CD14-positive monocyte (primary cell): ENCODE measurements around the gene COL25A1. TPM values are rescaled to one million over a fixed set of nuclear protein-coding genes. Genes with fewer than 3 reads are reported as not detected.

ENCODE experiments used
- DNase-seq, 3 donors: peaks; one replicate each; pipeline ENCODE4 v3.0.0-alpha.2; 2011 to 2022
- H2AFZ ChIP-seq: 2 replicates; pipeline ENCODE4 v1.6.0; 2012; ENCODE audit warnings: mild to moderate bottlenecking, low read depth, low read length, inconsistent platforms; ENCODE audit not compliant: insufficient read depth, poor library complexity, severe bottlenecking
- H3K27ac ChIP-seq, 2 donors: 1 replicate in 1 of 2; 2 replicates in 1 of 2; pipeline ENCODE4 v1.5.1; 2012 to 2013; ENCODE audit warnings: low read length in 2 of 2, control low read depth in 1 of 2, inconsistent platforms in 1 of 2, low read depth in 1 of 2, mild to moderate bottlenecking in 1 of 2
- H3K27me3 ChIP-seq, 2 donors: one replicate each; pipeline versions ENCODE4 v1.6.0 to v1.6.1; 2011 to 2013; ENCODE audit warnings: low read length in 2 of 2; ENCODE audit not compliant: control insufficient read depth in 2 of 2, insufficient read depth in 2 of 2
- H3K36me3 ChIP-seq, 2 donors: replicated peaks in 1 of 2; 1 replicate in 1 of 2; 2 replicates in 1 of 2; pipeline versions ENCODE4 v1.5.1 to v1.6.1; 2012 to 2013; ENCODE audit warnings: low read length in 2 of 2, control low read depth in 1 of 2, inconsistent platforms in 1 of 2, mild to moderate bottlenecking in 1 of 2; ENCODE audit not compliant: insufficient read depth in 2 of 2, control insufficient read depth in 1 of 2
- H3K4me1 ChIP-seq, 2 donors: 1 replicate in 1 of 2; 2 replicates in 1 of 2; pipeline versions ENCODE4 v1.5.1 to v1.6.1; 2012 to 2013; ENCODE audit warnings: low read length in 2 of 2, control low read depth in 1 of 2, inconsistent platforms in 1 of 2, mild to moderate bottlenecking in 1 of 2, moderate library complexity in 1 of 2; ENCODE audit not compliant: insufficient read depth in 2 of 2, control insufficient read depth in 1 of 2
- H3K4me2 ChIP-seq: replicated peaks from 2 replicates; pipeline ENCODE3; 2012; ENCODE audit warnings: low read length, moderate library complexity, mild to moderate bottlenecking; ENCODE audit not compliant: poor library complexity, severe bottlenecking; ENCODE audit errors: extremely low read depth
- H3K4me3 ChIP-seq, 3 experiments: fragments of 200-600 bp in 1 of 3; sonication (generic) in 1 of 3; replicated peaks in 1 of 3; 1 replicate in 2 of 3; 2 replicates in 1 of 3; pipeline ENCODE4 v1.5.1; 2011 to 2013; ENCODE audit warnings: low read length in 3 of 3, mild to moderate bottlenecking in 3 of 3, control low read depth in 2 of 3, low read depth in 2 of 3, inconsistent platforms in 1 of 3, moderate library complexity in 1 of 3
- H3K79me2 ChIP-seq: 2 replicates; pipeline ENCODE4 v1.6.0; 2012; ENCODE audit warnings: mild to moderate bottlenecking, control low read depth, inconsistent platforms, low read length, moderate library complexity; ENCODE audit not compliant: insufficient read depth
- H3K9ac ChIP-seq: 2 replicates; pipeline ENCODE4 v1.6.0; 2017; ENCODE audit warnings: low read length, mild to moderate bottlenecking; ENCODE audit not compliant: insufficient read depth, poor library complexity, severe bottlenecking
- H3K9me3 ChIP-seq, 2 donors: replicated peaks in 1 of 2; 1 replicate in 1 of 2; 2 replicates in 1 of 2; pipeline versions ENCODE4 v1.5.1 to v1.6.1; 2012 to 2013; ENCODE audit warnings: low read length in 2 of 2, control low read depth in 1 of 2; ENCODE audit not compliant: control insufficient read depth in 1 of 2, insufficient read depth in 1 of 2
- H4K20me1 ChIP-seq: 2 replicates; pipeline ENCODE4 v1.6.0; 2012; ENCODE audit warnings: mild to moderate bottlenecking, low read length, control low read depth, moderate library complexity; ENCODE audit not compliant: insufficient read depth
- H3K27ac Mint-ChIP-seq, 7 donors: one replicate each; pipeline ENCODE4 v1.8.0; 2020; ENCODE audit warnings: mild to moderate bottlenecking in 7 of 7, mixed read lengths in 7 of 7, moderate library complexity in 6 of 7, inconsistent platforms in 2 of 7
- H3K27me3 Mint-ChIP-seq, 3 donors: one replicate each; pipeline ENCODE4 v1.8.0; 2021 to 2022; ENCODE audit warnings: low read depth in 3 of 3, mild to moderate bottlenecking in 3 of 3, mixed read lengths in 3 of 3, moderate library complexity in 3 of 3, inconsistent platforms in 1 of 3
- H3K36me3 Mint-ChIP-seq, 2 donors: one replicate each; pipeline ENCODE4 v1.8.0; 2020; ENCODE audit warnings: mixed read lengths in 2 of 2, inconsistent platforms in 1 of 2, mild to moderate bottlenecking in 1 of 2
- H3K4me1 Mint-ChIP-seq: one replicate; pipeline ENCODE4 v1.8.0; 2020; ENCODE audit warnings: mild to moderate bottlenecking, mixed read lengths
- H3K4me3 Mint-ChIP-seq, 2 donors: one replicate each; pipeline ENCODE4 v1.8.0; 2020; ENCODE audit warnings: mild to moderate bottlenecking in 2 of 2, mixed read lengths in 2 of 2, moderate library complexity in 1 of 2
- H3K9me3 Mint-ChIP-seq, 7 donors: one replicate each; pipeline ENCODE4 v1.8.0; 2020 to 2022; ENCODE audit warnings: mixed read lengths in 7 of 7, mild to moderate bottlenecking in 6 of 7, moderate library complexity in 6 of 7, inconsistent platforms in 2 of 7
- WGBS: methylation state at CpG from one replicate; pipeline ENCODE4 v1.1.5; 2013; ENCODE audit warnings: missing lambda C conversion rate; ENCODE audit not compliant: insufficient coverage; 5-methylcytosine and 5-hydroxymethylcytosine counted together
- intact Hi-C, 2 donors: fragments of 100-400 bp; cut with micrococcal nuclease; formaldehyde crosslinking; loops; one replicate each; pipeline versions ENCODE4 v1.15.0 to v1.15.1; 2023
- polyA plus RNA-seq, 3 donors: library from polyadenylated mRNA; depleted of rRNA in 1 of 3; unstranded in 2 of 3; stranded (reverse) in 1 of 3; fragments of 300-500 nt in 2 of 3; fragments of >200 nt in 1 of 3; fragmentation: Illumina TruSeq in 2 of 3; gene quantifications; 1 replicate in 2 of 3; 2 replicates in 1 of 3; pipeline ENCODE4 v1.2.3, GENCODE V29; 2012 to 2021
- TF ChIP-seq, protein P1 (sequence below): fragments of 200-600 bp; IDR thresholded peaks from one replicate; pipeline ENCODE4 v1.8.0; 2022; ENCODE audit warnings: antibody characterized with exemption, mild to moderate bottlenecking

The COL25A1 gene
- polyA plus RNA-seq, 3 donors, result not detected

DNA sequence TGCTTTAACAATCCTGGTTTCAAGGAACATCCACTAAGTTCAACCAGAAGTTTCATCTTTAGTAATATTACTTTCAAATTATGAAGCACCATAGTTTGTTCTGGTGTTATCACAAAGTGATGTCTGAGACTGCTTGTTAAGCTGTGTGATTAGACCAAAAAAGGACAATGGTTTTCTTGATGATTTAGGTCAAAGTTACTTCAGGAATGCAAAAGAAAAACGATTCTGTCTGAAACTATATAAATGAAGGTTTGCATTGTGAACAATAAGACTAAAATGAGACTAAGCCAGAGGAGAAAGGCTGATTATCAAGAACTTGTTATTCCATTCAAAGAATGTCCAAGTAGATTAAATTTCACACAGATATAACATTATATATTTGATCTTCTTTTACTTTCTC, 417.2 kb downstream of the COL25A1 start:
- TF ChIP-seq, protein P1, sequence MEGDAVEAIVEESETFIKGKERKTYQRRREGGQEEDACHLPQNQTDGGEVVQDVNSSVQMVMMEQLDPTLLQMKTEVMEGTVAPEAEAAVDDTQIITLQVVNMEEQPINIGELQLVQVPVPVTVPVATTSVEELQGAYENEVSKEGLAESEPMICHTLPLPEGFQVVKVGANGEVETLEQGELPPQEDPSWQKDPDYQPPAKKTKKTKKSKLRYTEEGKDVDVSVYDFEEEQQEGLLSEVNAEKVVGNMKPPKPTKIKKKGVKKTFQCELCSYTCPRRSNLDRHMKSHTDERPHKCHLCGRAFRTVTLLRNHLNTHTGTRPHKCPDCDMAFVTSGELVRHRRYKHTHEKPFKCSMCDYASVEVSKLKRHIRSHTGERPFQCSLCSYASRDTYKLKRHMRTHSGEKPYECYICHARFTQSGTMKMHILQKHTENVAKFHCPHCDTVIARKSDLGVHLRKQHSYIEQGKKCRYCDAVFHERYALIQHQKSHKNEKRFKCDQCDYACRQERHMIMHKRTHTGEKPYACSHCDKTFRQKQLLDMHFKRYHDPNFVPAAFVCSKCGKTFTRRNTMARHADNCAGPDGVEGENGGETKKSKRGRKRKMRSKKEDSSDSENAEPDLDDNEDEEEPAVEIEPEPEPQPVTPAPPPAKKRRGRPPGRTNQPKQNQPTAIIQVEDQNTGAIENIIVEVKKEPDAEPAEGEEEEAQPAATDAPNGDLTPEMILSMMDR, result no peak
- intact Hi-C loops, result no loop called here
- no peak overlapping the region for H3K27ac Mint-ChIP-seq
- no peak for DNase-seq
- H3K36me3 Mint-ChIP-seq, result no peaks in the 10 kb centered on the region
- H3K4me3 ChIP-seq, result no peak overlapping the region
- H2AFZ ChIP-seq, result no peak overlapping the region
- no peak overlapping the region for H3K9ac ChIP-seq
- H3K4me1 ChIP-seq, result no peaks in the 10 kb centered on the region
- no peaks in the 10 kb centered on the region for H3K9me3 Mint-ChIP-seq
- H3K4me3 Mint-ChIP-seq, result no peak overlapping the region
- H3K79me2 ChIP-seq, result no peaks in the 10 kb centered on the region
- peaks cover 0 to 2% (median 0%) of the 10 kb centered on the region in 3 donors for H3K27me3 Mint-ChIP-seq
- no peak overlapping the region for H3K27ac ChIP-seq
- no peak overlapping the region for H3K4me2 ChIP-seq
- no peaks in the 10 kb centered on the region for H3K27me3 ChIP-seq
- no peaks in the 10 kb centered on the region for H4K20me1 ChIP-seq
- H3K36me3 ChIP-seq, result no peaks in the 10 kb centered on the region
- no peaks in the 10 kb centered on the region for H3K4me1 Mint-ChIP-seq
- WGBS, result no CpG with 5 or more reads among the region's 1 CpG
- H3K9me3 ChIP-seq, result no peaks in the 10 kb centered on the region

DNA sequence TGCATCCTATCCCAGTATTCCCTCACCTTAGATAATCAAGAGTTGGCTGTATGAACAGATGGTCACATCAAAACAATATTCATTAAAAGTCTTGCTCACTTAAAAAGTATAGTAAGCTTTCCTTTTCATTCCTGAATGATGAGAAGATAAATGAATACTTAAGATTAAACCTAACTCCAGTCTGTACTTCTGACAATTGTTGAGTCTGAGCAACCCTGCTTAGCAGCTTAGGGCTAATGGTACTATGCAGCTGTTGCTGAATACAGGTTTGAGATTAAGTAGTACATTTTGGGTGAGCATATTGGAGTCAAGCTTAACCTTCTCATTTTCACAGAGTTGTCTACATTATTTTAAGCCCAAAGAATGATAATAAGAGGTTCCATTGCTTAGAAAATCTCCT, 417.9 kb downstream of the COL25A1 start:
- no peaks in the 10 kb centered on the region for H4K20me1 ChIP-seq
- DNase-seq, result no peak
- no peaks in the 10 kb centered on the region for H3K79me2 ChIP-seq
- no peaks in the 10 kb centered on the region for H3K4me1 ChIP-seq
- no peaks in the 10 kb centered on the region for H3K27me3 ChIP-seq
- intact Hi-C loops, result no loop called here
- Mint-ChIP-seq H3K4me1 (no peaks in the 10 kb centered on the region), H3K27ac (no peak overlapping the region), H3K4me3 (no peak overlapping the region), H3K27me3 (peaks cover 0 to 2% (median 0%) of the 10 kb centered on the region in 3 donors), H3K9me3 (no peaks in the 10 kb centered on the region), H3K36me3 (no peaks in the 10 kb centered on the region)
- no peak overlapping the region for H3K4me3 ChIP-seq
- H3K27ac ChIP-seq, result no peak overlapping the region
- no peak overlapping the region for H2AFZ ChIP-seq
- H3K36me3 ChIP-seq, result no peaks in the 10 kb centered on the region
- H3K4me2 ChIP-seq, result no peak overlapping the region
- TF ChIP-seq, protein P1, result no peak
- no peak overlapping the region for H3K9ac ChIP-seq
- H3K9me3 ChIP-seq, result no peaks in the 10 kb centered on the region
